Heart left ventricle (tissue), 13 donors: Measurements from ENCODE around the gene PFKFB4.

ENCODE experiments used
- CTCF ChIP-seq, 12 donors: fragments of 200-600 bp; sonication (generic) in 4 of 12; IDR thresholded peaks; one replicate each; pipeline versions ENCODE4 v1.5.0 to v1.8.0; 2018 to 2022; ENCODE audit warnings: antibody characterized with exemption in 12 of 12, mild to moderate bottlenecking in 5 of 12
- POLR2A ChIP-seq, 2 donors: fragments of 450-650 bp; IDR thresholded peaks; one replicate each; pipeline ENCODE4 v1.6.1; 2017; ENCODE audit warnings: antibody characterized with exemption in 2 of 2, mild to moderate bottlenecking in 2 of 2, moderate library complexity in 2 of 2
- donor health status: ischemic (EF 13 %, LVEDD 7.1; RV severe dilation, severe dysfunction).
- donor health status: DM: no; HTN: yes; CAD: no.
- donor health status: DM: no; HTN: no; CAD: no.
- donor health status: ischemic (EF 25% LVEDD 6.9; RV normal size, moderate dysfunction).
- donor health status: ischemic (EF 25% LVEDD 5.7; RV mildly dilated, moderate dysfunction).
- donor health status: ischemic (EF 35%, LVEDD 5.7; RV mildly dilated, moderate dysfunction).
- donor health status: nonischemic (EF 11% LVEDD 7.7; RV severe dilation, severe dysfunction).
- donor health status: DM: yes; HTN: yes; CAD: no.
- donor health status: PGD.
- donor health status: ischemic (EF 29% LVEDD 5.4; RV normal size, mild dysfunction).
- donor health status: nonischemic (EF 23%, LVEDD 6.1; RV moderate dilation, normal function).

GRCh38 chr3:48564022-48564421 is 7.4 kb upstream of the PFKFB4 start:
- no peak for TF ChIP-seq CTCF (IDR thresholded peaks at IDR 0.05)
- no peak for TF ChIP-seq POLR2A (IDR thresholded peaks at IDR 0.05)
